ENCODE results near the gene UNC13D. TPM values are rescaled to one million over a fixed set of nuclear protein-coding genes. Genes with fewer than 3 reads are reported as not detected.
"Not testable (repeated sequence)": the region's sequence is repeated elsewhere in the genome, so short reads cannot be mapped to it uniquely, and the experiment has no call there.

The UNC13D gene
- total RNA-seq, 3 donors from 2014 or later: 5.6 to 15.5 (median 8.5) TPM

DNA sequence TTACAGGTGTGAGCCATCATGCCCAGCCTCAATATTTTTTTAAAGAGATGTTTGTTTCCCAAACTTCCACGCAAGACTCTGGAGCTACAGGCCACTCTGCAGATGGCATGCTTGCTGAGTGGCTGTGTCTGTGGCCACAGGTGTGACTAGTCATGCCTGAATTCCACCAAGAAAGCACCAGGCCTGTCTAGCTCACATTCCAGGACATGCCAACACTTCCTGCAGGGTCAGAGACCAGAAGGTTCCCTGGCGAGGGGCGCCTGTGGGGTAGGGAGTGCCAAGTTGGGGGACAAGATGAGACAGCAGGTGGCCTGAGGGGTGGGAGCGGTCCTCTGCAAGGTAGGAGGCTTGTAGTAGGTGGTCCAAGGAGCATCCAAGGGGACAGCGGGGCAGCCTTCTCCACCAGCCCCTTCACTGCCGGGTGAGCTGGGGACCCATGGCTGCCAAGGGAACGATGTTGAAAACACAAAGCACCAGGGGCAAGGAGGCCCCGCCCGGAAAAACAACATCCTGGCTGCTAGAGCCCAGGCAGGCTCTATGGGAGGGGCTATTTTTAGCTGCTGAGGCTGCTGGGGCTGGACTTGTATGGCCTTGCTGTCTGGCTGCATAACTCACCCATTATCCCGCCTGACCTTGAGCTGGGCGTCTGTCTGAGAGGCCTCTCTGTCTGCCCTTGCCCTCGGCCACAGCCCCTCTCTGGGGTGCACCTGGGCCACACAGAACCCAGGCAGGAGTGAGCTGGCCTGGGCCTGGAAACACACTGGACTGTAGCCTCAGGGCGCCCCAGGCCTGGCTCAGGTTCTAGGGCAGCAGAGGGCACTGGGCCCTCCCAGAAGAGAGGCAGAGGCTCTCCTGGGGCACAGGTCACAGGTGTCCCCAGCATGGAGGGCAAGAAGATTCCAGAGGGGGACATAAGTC is 28.5 kb upstream of the UNC13D start:
- no peaks in the 10 kb centered on the region for H3K27me3 ChIP-seq
- H3K4me3 ChIP-seq: peak overlapping the region in 1 of 3 donors; percentile 29
- peaks cover 19 to 43% of the 10 kb centered on the region in 2 donors for H3K4me1 ChIP-seq
- no peaks in the 10 kb centered on the region for H3K36me3 ChIP-seq
- intact Hi-C loops (cut with DNase I; ENCODE audit: low total_unique reads): no loop called here
- peak; percentile 75 to 86 for DNase-seq (ENCODE audit: low spot score in 2 of 2)
- H3K27ac ChIP-seq: peak overlapping the region; percentile 95 to 97
- peak in 2 of 3 donors; percentile 37 to 58 for TF ChIP-seq POLR2AphosphoS5 (IDR thresholded peaks at IDR 0.05)
- no peak for TF ChIP-seq POLR2A (IDR thresholded peaks at IDR 0.05)
- TF ChIP-seq, protein P1, sequence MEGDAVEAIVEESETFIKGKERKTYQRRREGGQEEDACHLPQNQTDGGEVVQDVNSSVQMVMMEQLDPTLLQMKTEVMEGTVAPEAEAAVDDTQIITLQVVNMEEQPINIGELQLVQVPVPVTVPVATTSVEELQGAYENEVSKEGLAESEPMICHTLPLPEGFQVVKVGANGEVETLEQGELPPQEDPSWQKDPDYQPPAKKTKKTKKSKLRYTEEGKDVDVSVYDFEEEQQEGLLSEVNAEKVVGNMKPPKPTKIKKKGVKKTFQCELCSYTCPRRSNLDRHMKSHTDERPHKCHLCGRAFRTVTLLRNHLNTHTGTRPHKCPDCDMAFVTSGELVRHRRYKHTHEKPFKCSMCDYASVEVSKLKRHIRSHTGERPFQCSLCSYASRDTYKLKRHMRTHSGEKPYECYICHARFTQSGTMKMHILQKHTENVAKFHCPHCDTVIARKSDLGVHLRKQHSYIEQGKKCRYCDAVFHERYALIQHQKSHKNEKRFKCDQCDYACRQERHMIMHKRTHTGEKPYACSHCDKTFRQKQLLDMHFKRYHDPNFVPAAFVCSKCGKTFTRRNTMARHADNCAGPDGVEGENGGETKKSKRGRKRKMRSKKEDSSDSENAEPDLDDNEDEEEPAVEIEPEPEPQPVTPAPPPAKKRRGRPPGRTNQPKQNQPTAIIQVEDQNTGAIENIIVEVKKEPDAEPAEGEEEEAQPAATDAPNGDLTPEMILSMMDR (IDR thresholded peaks at IDR 0.05): peak in 1 of 3 donors; percentile 10
- no peaks in the 10 kb centered on the region for H3K9me3 ChIP-seq

DNA sequence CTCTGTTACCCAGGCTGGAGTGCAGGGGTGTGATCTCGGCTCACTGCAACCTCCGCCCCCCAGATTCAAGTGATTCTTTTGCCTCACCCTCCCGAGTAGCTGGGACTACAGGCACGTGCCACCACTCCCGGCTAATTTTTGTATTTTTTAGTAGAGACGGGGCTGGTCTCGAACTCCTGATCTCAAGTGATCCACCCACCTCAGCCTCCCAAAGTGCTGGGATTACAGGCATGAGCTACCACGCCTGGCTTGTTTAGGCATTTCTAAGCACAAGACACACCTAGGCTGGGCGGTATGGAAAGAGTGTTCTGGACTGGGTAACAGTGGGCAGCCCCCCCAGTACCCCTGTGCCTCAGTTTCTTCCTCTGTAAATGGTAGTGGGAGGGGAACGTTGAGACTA is 26.0 kb upstream of the UNC13D start:
- DNase-seq (ENCODE audit: low spot score in 2 of 2); intact Hi-C loops (cut with DNase I; ENCODE audit: low total_unique reads): not testable (repeated sequence)
- peaks cover 13 to 25% of the 10 kb centered on the region in 2 donors for H3K4me1 ChIP-seq

DNA sequence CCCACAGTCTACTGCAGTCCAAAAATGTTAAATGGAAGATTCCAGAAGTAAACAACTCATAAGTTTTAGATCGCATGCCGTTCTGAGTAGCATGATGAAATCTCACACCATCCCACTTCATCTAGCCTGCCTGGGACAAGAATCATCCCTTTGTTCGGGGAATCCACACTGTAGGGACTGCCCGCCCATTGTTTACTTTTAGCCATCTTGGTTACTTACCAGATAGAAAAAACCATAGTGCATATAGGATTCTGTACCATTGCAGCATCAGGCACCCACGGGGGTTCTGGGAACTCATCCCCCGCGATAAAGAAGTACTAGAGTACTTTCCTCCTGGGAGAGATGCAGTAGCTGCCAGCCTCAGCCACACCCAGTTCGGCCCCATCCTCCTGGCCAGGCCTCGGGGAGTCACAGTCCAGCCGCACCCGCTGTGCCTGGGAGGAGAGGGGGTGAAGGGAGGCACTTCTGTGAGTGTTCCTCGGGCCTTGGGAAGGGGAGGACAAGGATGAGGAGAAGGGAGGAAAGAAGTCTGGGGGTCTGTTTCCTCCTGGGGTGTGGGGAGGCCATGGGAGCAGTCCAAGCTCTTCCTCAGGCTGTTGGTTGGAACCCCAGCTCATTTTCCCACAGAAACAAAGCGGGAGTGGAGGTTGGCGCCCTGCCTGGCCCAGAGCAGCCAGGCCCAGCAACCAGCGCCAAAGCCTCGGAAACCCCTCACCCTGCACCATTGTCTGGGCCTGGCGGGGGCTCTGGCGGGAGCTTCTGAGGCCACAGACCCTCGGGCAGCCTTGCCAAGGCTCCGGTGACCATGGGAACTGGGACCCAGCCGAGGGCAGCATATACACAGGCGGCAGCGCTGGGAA is 25.3 kb upstream of the UNC13D start:
- intact Hi-C loops (cut with DNase I; ENCODE audit: low total_unique reads): no loop called here
- H3K9me3 ChIP-seq: no peaks in the 10 kb centered on the region
- H3K4me3 ChIP-seq: peak overlapping the region; percentile 29 to 52 (median 35)
- H3K27ac ChIP-seq: peak overlapping the region; percentile 95 to 96
- H3K27me3 ChIP-seq: no peaks in the 10 kb centered on the region
- peaks cover 13 to 19% of the 10 kb centered on the region in 2 donors for H3K4me1 ChIP-seq
- no peaks in the 10 kb centered on the region for H3K36me3 ChIP-seq
- peak in 1 of 2 donors; percentile 61 for DNase-seq (ENCODE audit: low spot score in 2 of 2)
- peak in 1 of 3 donors; percentile 7 for TF ChIP-seq POLR2AphosphoS5 (IDR thresholded peaks at IDR 0.05)
- TF ChIP-seq POLR2A (IDR thresholded peaks at IDR 0.05): no peak

More for the DNA sequence above, 26.0 kb upstream of the UNC13D start:
- H3K9me3 ChIP-seq, H3K27me3 ChIP-seq, H3K36me3 ChIP-seq: not testable (repeated sequence)
- Histone ChIP-seq H3K4me3 (peak overlapping the region; percentile 29 to 52 (median 35)), H3K27ac (peak overlapping the region; percentile 95 to 96)

GRCh38 chr17:75868730-75869281 is 24.6 kb upstream of the UNC13D start:
- H3K4me3 ChIP-seq: peak overlapping the region in 1 of 3 donors; percentile 52
- H3K36me3 ChIP-seq; H3K27me3 ChIP-seq; H3K9me3 ChIP-seq; intact Hi-C loops (cut with DNase I; ENCODE audit: low total_unique reads): not testable (repeated sequence)
- peak in 1 of 2 donors; percentile 47 for DNase-seq (ENCODE audit: low spot score in 2 of 2)
- H3K27ac ChIP-seq: peak overlapping the region; percentile 95 to 96
- H3K4me1 ChIP-seq: peaks cover 11 to 16% of the 10 kb centered on the region in 2 donors

DNA sequence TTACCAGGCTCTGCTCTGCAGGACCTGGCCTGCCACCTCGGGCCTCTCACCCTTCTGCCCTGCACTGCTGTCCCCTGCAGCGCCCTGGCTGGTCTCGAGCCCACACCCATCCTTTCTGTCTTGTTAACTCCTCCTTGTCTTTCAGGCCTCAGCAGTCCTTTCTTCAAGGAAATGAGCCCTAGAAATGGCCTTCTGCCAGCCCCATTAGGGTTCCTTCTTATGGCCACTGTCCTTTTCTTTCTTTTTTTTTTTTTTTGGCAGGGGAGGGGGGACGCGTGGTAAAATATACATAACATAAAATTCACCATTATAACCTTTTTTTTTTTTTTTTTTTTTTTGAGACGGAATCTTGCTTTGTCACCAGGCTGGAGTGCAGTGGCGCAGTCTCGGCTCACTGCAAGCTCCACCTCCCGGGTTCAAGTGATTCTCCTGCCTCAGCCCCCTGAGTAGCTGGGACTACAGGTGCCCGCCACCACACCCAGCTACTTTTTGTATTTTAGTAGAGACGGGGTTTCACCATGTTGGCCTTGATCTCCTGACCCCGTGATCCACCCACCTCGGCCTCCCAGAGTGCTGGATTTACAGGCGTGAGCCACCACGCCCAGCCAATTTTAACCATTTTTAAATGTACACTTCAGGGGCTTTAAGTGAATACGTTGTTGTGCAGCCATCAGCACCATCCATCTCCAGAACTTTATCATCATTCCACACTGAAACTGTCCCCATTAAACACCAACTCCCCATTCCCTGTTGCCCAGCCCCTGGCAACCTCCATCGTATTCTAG is 21.4 kb upstream of the UNC13D start:
- H3K27ac ChIP-seq: peak overlapping the region; percentile 25 to 71
- DNase-seq (ENCODE audit: low spot score in 2 of 2); H3K36me3 ChIP-seq; intact Hi-C loops (cut with DNase I; ENCODE audit: low total_unique reads); H3K4me3 ChIP-seq; H3K4me1 ChIP-seq; H3K9me3 ChIP-seq; H3K27me3 ChIP-seq: not testable (repeated sequence)

DNA sequence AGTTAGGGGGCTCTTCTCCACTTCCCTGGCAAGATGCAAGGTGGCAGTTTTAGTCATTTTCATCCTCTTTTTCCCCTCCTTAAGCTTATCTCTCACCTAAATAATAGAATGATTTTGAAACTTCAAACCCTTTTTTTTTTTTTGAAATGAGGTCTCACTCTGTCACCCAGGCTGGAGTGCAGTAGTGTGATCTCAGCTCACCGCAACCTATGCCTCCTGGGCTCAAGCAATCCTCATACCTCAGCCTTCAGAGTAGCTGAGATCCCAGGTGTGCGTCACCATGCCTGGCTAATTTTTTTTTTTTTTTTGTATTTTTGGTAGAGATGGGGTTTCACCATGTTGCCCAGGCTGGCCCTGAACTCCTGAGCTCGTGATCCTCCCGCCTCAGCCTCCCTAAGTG is 20.7 kb upstream of the UNC13D start:
- H3K27me3 ChIP-seq; H3K4me1 ChIP-seq; H3K4me3 ChIP-seq; H3K9me3 ChIP-seq; DNase-seq (ENCODE audit: low spot score in 2 of 2); H3K36me3 ChIP-seq; intact Hi-C loops (cut with DNase I; ENCODE audit: low total_unique reads): not testable (repeated sequence)
- H3K27ac ChIP-seq: peak overlapping the region; percentile 71 to 82

GRCh38 chr17:75864448-75864871 is 20.3 kb upstream of the UNC13D start:
- intact Hi-C loops (cut with DNase I; ENCODE audit: low total_unique reads): no loop called here
- Histone ChIP-seq H3K4me3 (no peak overlapping the region), H3K4me1 (peaks cover 0 to 4% of the 10 kb centered on the region in 2 donors), H3K36me3 (no peaks in the 10 kb centered on the region), H3K27ac (peak overlapping the region; percentile 71 to 82), H3K27me3 (no peaks in the 10 kb centered on the region), H3K9me3 (no peaks in the 10 kb centered on the region)
- no peak for TF ChIP-seq POLR2A (IDR thresholded peaks at IDR 0.05)
- TF ChIP-seq, protein P1 (IDR thresholded peaks at IDR 0.05): peak in 1 of 3 donors; percentile 13
- TF ChIP-seq POLR2AphosphoS5 (IDR thresholded peaks at IDR 0.05): no peak
- DNase-seq (ENCODE audit: low spot score in 2 of 2): peak in 1 of 2 donors; percentile 48
